Measurements from ENCODE around the gene PGM5. TPM values are rescaled to one million over a fixed set of nuclear protein-coding genes. Genes with fewer than 3 reads are reported as not detected.

PGM5 gene
- total RNA-seq, 1 donor from 2014 or later, result 0.79 TPM

- no peak for TF ChIP-seq CTCF (IDR thresholded peaks at IDR 0.05; ENCODE audit: insufficient read depth, low read length, poor library complexity, severe bottlenecking)
- DNase-seq (ENCODE audit: low read depth), result no peak
- Histone ChIP-seq H3K36me3 (ENCODE audit: control insufficient read depth, insufficient read depth, low read length) (no peaks in the 10 kb centered on the region), H3K27me3 (ENCODE audit: control insufficient read depth, insufficient read depth, low read length) (no peaks in the 10 kb centered on the region), H3K4me3 (ENCODE audit: low read depth, low read length) (no peak overlapping the region)
Observed at GRCh38 chr9:68493958-68494577, 137.7 kb downstream of the PGM5 start.

- Histone ChIP-seq H3K27me3 (ENCODE audit: control insufficient read depth, insufficient read depth, low read length) (no peaks in the 10 kb centered on the region), H3K36me3 (ENCODE audit: control insufficient read depth, insufficient read depth, low read length) (no peaks in the 10 kb centered on the region), H3K4me3 (ENCODE audit: low read depth, low read length) (no peak overlapping the region)
- no peak for TF ChIP-seq CTCF (IDR thresholded peaks at IDR 0.05; ENCODE audit: insufficient read depth, low read length, poor library complexity, severe bottlenecking)
- DNase-seq (ENCODE audit: low read depth), result no peak
Observed at GRCh38 chr9:68495247-68495646, 138.8 kb downstream of the PGM5 start.

- H3K27me3 ChIP-seq (ENCODE audit: control insufficient read depth, insufficient read depth, low read length), result no peaks in the 10 kb centered on the region
- TF ChIP-seq CTCF (IDR thresholded peaks at IDR 0.05; ENCODE audit: insufficient read depth, low read length, poor library complexity, severe bottlenecking), result no peak
- no peak overlapping the region for H3K4me3 ChIP-seq (ENCODE audit: low read depth, low read length)
- H3K36me3 ChIP-seq (ENCODE audit: control insufficient read depth, insufficient read depth, low read length), result no peaks in the 10 kb centered on the region
- DNase-seq (ENCODE audit: low read depth), result no peak
Observed at GRCh38 chr9:68496356-68496755, 139.9 kb downstream of the PGM5 start.

GRCh38 chr9:68497629-68498028 lies 141.2 kb downstream of the PGM5 start:
- no peak for TF ChIP-seq CTCF (IDR thresholded peaks at IDR 0.05; ENCODE audit: insufficient read depth, low read length, poor library complexity, severe bottlenecking)
- H3K27me3 ChIP-seq (ENCODE audit: control insufficient read depth, insufficient read depth, low read length), result no peaks in the 10 kb centered on the region
- DNase-seq (ENCODE audit: low read depth), result no peak

GRCh38 chr9:68498816-68499215 lies 142.4 kb downstream of the PGM5 start:
- H3K27me3 ChIP-seq (ENCODE audit: control insufficient read depth, insufficient read depth, low read length), result no peaks in the 10 kb centered on the region
- no peaks in the 10 kb centered on the region for H3K36me3 ChIP-seq (ENCODE audit: control insufficient read depth, insufficient read depth, low read length)
- no peak overlapping the region for H3K4me3 ChIP-seq (ENCODE audit: low read depth, low read length)
- no peak for TF ChIP-seq CTCF (IDR thresholded peaks at IDR 0.05; ENCODE audit: insufficient read depth, low read length, poor library complexity, severe bottlenecking)
- no peak for DNase-seq (ENCODE audit: low read depth)

More at GRCh38 chr9:68497629-68498028, 141.2 kb downstream of the PGM5 start:
- no peaks in the 10 kb centered on the region for H3K36me3 ChIP-seq (ENCODE audit: control insufficient read depth, insufficient read depth, low read length)
- H3K4me3 ChIP-seq (ENCODE audit: low read depth, low read length), result no peak overlapping the region

Data from kidney epithelial cell (primary cell).